Keratinocyte (primary cell): ENCODE data around the gene CDH13.

Experiments
- CTCF ChIP-seq, 3 experiments: IDR thresholded peaks in 1 of 3; conservative IDR thresholded peaks in 1 of 3; optimal IDR thresholded peaks in 1 of 3; 2 replicates in 2 of 3; 3 replicates in 1 of 3; pipeline versions ENCODE3 to v1.5.1; 2011; ENCODE audit warnings: low read length in 3 of 3, mild to moderate bottlenecking in 3 of 3, moderate library complexity in 2 of 3, control low read depth in 1 of 3, inconsistent platforms in 1 of 3; ENCODE audit not compliant: insufficient read depth in 2 of 3; ENCODE audit errors: extremely low read depth in 1 of 3
- EZH2 ChIP-seq: IDR thresholded peaks from one replicate; pipeline ENCODE4 v1.6.1; 2012; ENCODE audit warnings: inconsistent platforms, mild to moderate bottlenecking, low read length, moderate library complexity

GRCh38 chr16:83447560-83447959 lies 820.8 kb downstream of the CDH13 start:
- TF ChIP-seq CTCF (optimal IDR thresholded peaks at IDR 0.05 in 1 of 3, IDR thresholded peaks at IDR 0.05 in 1 of 3, conservative IDR thresholded peaks at IDR 0.05 in 1 of 3; ENCODE audit: extremely low read depth in 1 of 3, insufficient read depth in 2 of 3, low read length in 3 of 3) (no peak), EZH2 (no peak)
